ENCODE results near the gene TRPM4.

DNA sequence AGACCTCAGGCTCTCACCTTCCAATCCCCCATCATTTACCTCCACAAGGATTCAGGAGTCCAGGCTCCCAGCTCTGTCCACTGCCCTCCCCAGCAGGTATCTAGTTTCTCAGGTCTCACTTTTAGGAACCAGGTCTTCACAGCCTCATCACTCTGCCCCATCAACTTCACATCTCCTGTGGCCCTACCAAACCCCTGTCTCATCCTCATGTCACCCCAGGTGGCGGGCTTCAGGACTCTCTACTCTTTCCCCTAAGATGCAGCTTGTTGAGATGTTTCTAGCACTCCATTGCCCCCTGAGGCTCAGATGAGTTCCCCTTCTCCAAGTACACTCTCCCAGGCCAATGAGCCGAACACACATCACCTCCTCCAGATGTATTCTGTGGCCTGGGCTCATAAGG is 36.7 kb upstream of the TRPM4 start:
- TF ChIP-seq, protein P1, sequence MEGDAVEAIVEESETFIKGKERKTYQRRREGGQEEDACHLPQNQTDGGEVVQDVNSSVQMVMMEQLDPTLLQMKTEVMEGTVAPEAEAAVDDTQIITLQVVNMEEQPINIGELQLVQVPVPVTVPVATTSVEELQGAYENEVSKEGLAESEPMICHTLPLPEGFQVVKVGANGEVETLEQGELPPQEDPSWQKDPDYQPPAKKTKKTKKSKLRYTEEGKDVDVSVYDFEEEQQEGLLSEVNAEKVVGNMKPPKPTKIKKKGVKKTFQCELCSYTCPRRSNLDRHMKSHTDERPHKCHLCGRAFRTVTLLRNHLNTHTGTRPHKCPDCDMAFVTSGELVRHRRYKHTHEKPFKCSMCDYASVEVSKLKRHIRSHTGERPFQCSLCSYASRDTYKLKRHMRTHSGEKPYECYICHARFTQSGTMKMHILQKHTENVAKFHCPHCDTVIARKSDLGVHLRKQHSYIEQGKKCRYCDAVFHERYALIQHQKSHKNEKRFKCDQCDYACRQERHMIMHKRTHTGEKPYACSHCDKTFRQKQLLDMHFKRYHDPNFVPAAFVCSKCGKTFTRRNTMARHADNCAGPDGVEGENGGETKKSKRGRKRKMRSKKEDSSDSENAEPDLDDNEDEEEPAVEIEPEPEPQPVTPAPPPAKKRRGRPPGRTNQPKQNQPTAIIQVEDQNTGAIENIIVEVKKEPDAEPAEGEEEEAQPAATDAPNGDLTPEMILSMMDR (IDR thresholded peaks at IDR 0.05; ENCODE audit: extremely low read depth in 1 of 2, insufficient read depth in 1 of 2, low read depth in 1 of 2, low read length in 2 of 2), result no peak
- TF ChIP-seq POLR2A (IDR thresholded peaks at IDR 0.05; ENCODE audit: low read depth, low read length) (no peak), EZH2 (IDR thresholded peaks at IDR 0.05; ENCODE audit: borderline replicate concordance, low read depth, low read length, severe bottlenecking) (no peak)

Data from endothelial cell of umbilical vein (primary cell).